ENCODE measurements around the gene MUS81. TPM values are rescaled to one million over a fixed set of nuclear protein-coding genes. Genes with fewer than 3 reads are reported as not detected.

Gene MUS81
- total and polyA plus RNA-seq, 2 of the 13 experiments (the other 11 are each of a cell fraction or from before 2014, with no cell fraction given), result 25.6 to 30.2 TPM

GRCh38 chr11:65899356-65900124, 39.3 kb downstream of the MUS81 start (continued):
- TF ChIP-seq NAIF1 (CRISPR knock-in tag; IDR thresholded peaks at IDR 0.05; ENCODE audit: borderline replicate concordance) (no peak), HNRNPL (IDR thresholded peaks at IDR 0.05; ENCODE audit: low read depth, low read length) (peak; percentile 91), HCFC1 (IDR thresholded peaks at IDR 0.05; ENCODE audit: low read depth, low read length) (no peak), MAF1 (CRISPR knock-in tag; IDR thresholded peaks at IDR 0.05; ENCODE audit: borderline replicate concordance) (0 out of 2 replicates have a peak, but pooled peaks have one; percentile 43), XRCC5 (optimal IDR thresholded peaks at IDR 0.05; ENCODE audit: low read length) (no peak), ZNF75D (CRISPR knock-in tag; IDR thresholded peaks at IDR 0.05; ENCODE audit: borderline replicate concordance) (peak; percentile 61; the same call in 1 of the 2 replicates), CHD2 (IDR thresholded peaks at IDR 0.05; ENCODE audit: low read depth, low read length) (0 out of 2 replicates have a peak, but pooled peaks have one; percentile 16), PPARG (CRISPR knock-in tag; conservative IDR thresholded peaks at IDR 0.05) (peak; percentile 31; the same call in 1 of the 2 replicates), ZNF83 (CRISPR knock-in tag; IDR thresholded peaks at IDR 0.05; ENCODE audit: borderline replicate concordance) (no peak), ZBTB25 (CRISPR knock-in tag; IDR thresholded peaks at IDR 0.05) (peak; percentile 66), ZNF430 (CRISPR knock-in tag; IDR thresholded peaks at IDR 0.05) (peak; percentile 69; the same call in 1 of the 2 replicates), ZNF580 (CRISPR knock-in tag; IDR thresholded peaks at IDR 0.05; ENCODE audit: borderline replicate concordance, low read depth) (0 out of 2 replicates have a peak, but pooled peaks have one; percentile 37), AGO2 (optimal IDR thresholded peaks at IDR 0.05; ENCODE audit: low read depth, low read length) (peak; percentile 81), SMAD1 (CRISPR knock-in tag; IDR thresholded peaks at IDR 0.05; ENCODE audit: borderline replicate concordance, low read depth) (no peak), ZKSCAN1 (IDR thresholded peaks at IDR 0.05; ENCODE audit: low read length) (no peak), KMT2A (CRISPR knock-in tag; IDR thresholded peaks at IDR 0.05) (no peak; the same call in 1 of the 2 replicates), ZNF597 (CRISPR knock-in tag; IDR thresholded peaks at IDR 0.05) (no peak), U2AF2 (IDR thresholded peaks at IDR 0.05; ENCODE audit: low read depth, low read length) (no peak), ZNF34 (CRISPR knock-in tag; IDR thresholded peaks at IDR 0.05; ENCODE audit: borderline replicate concordance) (no peak), ELF4 (CRISPR knock-in tag; IDR thresholded peaks at IDR 0.05; ENCODE audit: borderline replicate concordance) (0 out of 2 replicates have a peak, but pooled peaks have one; percentile 48), ARNTL (CRISPR knock-in tag; IDR thresholded peaks at IDR 0.05) (peak; percentile 82; the same call in 1 of the 2 replicates), ZNF232 (CRISPR knock-in tag; IDR thresholded peaks at IDR 0.05; ENCODE audit: borderline replicate concordance) (peak; percentile 53; the same call in 1 of the 2 replicates), ZBTB2 (CRISPR knock-in tag; IDR thresholded peaks at IDR 0.05; ENCODE audit: low read depth) (peak; percentile 93), ZSCAN21 (CRISPR knock-in tag; IDR thresholded peaks at IDR 0.05; ENCODE audit: borderline replicate concordance) (peak; percentile 87; the same call in 1 of the 2 replicates), ZNF839 (CRISPR knock-in tag; IDR thresholded peaks at IDR 0.05; ENCODE audit: borderline replicate concordance) (no peak), NFKB2 (CRISPR knock-in tag; IDR thresholded peaks at IDR 0.05; ENCODE audit: borderline replicate concordance) (peak; percentile 79; the same call in 1 of the 2 replicates), EEA1 (CRISPR knock-in tag; IDR thresholded peaks at IDR 0.05; ENCODE audit: borderline replicate concordance) (no peak)

All from HepG2 (cell line).